ENCODE data around the gene B3GNT5.
A peak's percentile ranks its signal among the peaks of the same experiment; 100 is the strongest.

The B3GNT5 gene

GRCh38 chr3:183230826-183231225, 22.2 kb upstream of the B3GNT5 start:
- Histone ChIP-seq H3K27ac (ENCODE audit: low read depth, low read length) (no peak overlapping the region), H3K9me3 (ENCODE audit: control insufficient read depth, insufficient read depth, low read length) (no peaks in the 10 kb centered on the region), H3K27me3 (ENCODE audit: control insufficient read depth, insufficient read depth, low read length) (no peaks in the 10 kb centered on the region), H3K9ac (ENCODE audit: low read depth, low read length) (no peak overlapping the region), H3K4me3 (ENCODE audit: low read depth, low read length) (no peak overlapping the region), H3K36me3 (ENCODE audit: control insufficient read depth, insufficient read depth, low read length) (no peaks in the 10 kb centered on the region), H3K4me1 (ENCODE audit: control insufficient read depth, insufficient read depth, low read length) (no peaks in the 10 kb centered on the region)

GRCh38 chr3:183233966-183234365, 19.1 kb upstream of the B3GNT5 start:
- H3K27me3 ChIP-seq (ENCODE audit: control insufficient read depth, insufficient read depth, low read length) = no peaks in the 10 kb centered on the region
- H3K4me1 ChIP-seq (ENCODE audit: control insufficient read depth, insufficient read depth, low read length) = no peaks in the 10 kb centered on the region
- H3K36me3 ChIP-seq (ENCODE audit: control insufficient read depth, insufficient read depth, low read length) = no peaks in the 10 kb centered on the region
- H3K27ac ChIP-seq (ENCODE audit: low read depth, low read length) = no peak overlapping the region
- no peak overlapping the region for H3K9ac ChIP-seq (ENCODE audit: low read depth, low read length)
- H3K9me3 ChIP-seq (ENCODE audit: control insufficient read depth, insufficient read depth, low read length) = no peaks in the 10 kb centered on the region
- H3K4me3 ChIP-seq (ENCODE audit: low read depth, low read length) = no peak overlapping the region

- Histone ChIP-seq H3K9me3 (ENCODE audit: control insufficient read depth, insufficient read depth, low read length) (peaks cover 12% of the 10 kb centered on the region), H3K27ac (ENCODE audit: low read depth, low read length) (no peak overlapping the region), H3K36me3 (ENCODE audit: control insufficient read depth, insufficient read depth, low read length) (no peaks in the 10 kb centered on the region), H3K4me1 (ENCODE audit: control insufficient read depth, insufficient read depth, low read length) (no peaks in the 10 kb centered on the region), H3K9ac (ENCODE audit: low read depth, low read length) (no peak overlapping the region), H3K27me3 (ENCODE audit: control insufficient read depth, insufficient read depth, low read length) (no peaks in the 10 kb centered on the region), H3K4me3 (ENCODE audit: low read depth, low read length) (no peak overlapping the region)
Observed at GRCh38 chr3:183239046-183239445, 14.0 kb upstream of the B3GNT5 start.

- peaks cover 12% of the 10 kb centered on the region for H3K9me3 ChIP-seq (ENCODE audit: control insufficient read depth, insufficient read depth, low read length)
- H3K4me1 ChIP-seq (ENCODE audit: control insufficient read depth, insufficient read depth, low read length) = peaks cover 7% of the 10 kb centered on the region; the same call in 1 of the 2 replicates
- no peak overlapping the region for H3K27ac ChIP-seq (ENCODE audit: low read depth, low read length)
- H3K4me3 ChIP-seq (ENCODE audit: low read depth, low read length) = no peak overlapping the region
- H3K36me3 ChIP-seq (ENCODE audit: control insufficient read depth, insufficient read depth, low read length) = no peaks in the 10 kb centered on the region
- H3K27me3 ChIP-seq (ENCODE audit: control insufficient read depth, insufficient read depth, low read length) = no peaks in the 10 kb centered on the region
- no peak overlapping the region for H3K9ac ChIP-seq (ENCODE audit: low read depth, low read length)
Observed at GRCh38 chr3:183242431-183242830, 10.6 kb upstream of the B3GNT5 start.

- no peaks in the 10 kb centered on the region for H3K36me3 ChIP-seq (ENCODE audit: control insufficient read depth, insufficient read depth, low read length)
- H3K4me1 ChIP-seq (ENCODE audit: control insufficient read depth, insufficient read depth, low read length) = peaks cover 15% of the 10 kb centered on the region
- H3K27ac ChIP-seq (ENCODE audit: low read depth, low read length) = no peak overlapping the region
Observed at GRCh38 chr3:183244219-183244618, 8.8 kb upstream of the B3GNT5 start.

GRCh38 chr3:183244981-183245476, 8.0 kb upstream of the B3GNT5 start:
- no peak overlapping the region for H3K4me3 ChIP-seq (ENCODE audit: low read depth, low read length)
- H3K9ac ChIP-seq (ENCODE audit: low read depth, low read length) = no peak overlapping the region
- peaks cover 19% of the 10 kb centered on the region for H3K4me1 ChIP-seq (ENCODE audit: control insufficient read depth, insufficient read depth, low read length)
- no peaks in the 10 kb centered on the region for H3K36me3 ChIP-seq (ENCODE audit: control insufficient read depth, insufficient read depth, low read length)
- H3K27me3 ChIP-seq (ENCODE audit: control insufficient read depth, insufficient read depth, low read length) = no peaks in the 10 kb centered on the region
- peaks cover 12% of the 10 kb centered on the region for H3K9me3 ChIP-seq (ENCODE audit: control insufficient read depth, insufficient read depth, low read length)
- no peak overlapping the region for H3K27ac ChIP-seq (ENCODE audit: low read depth, low read length)

More at GRCh38 chr3:183244219-183244618, 8.8 kb upstream of the B3GNT5 start:
- H3K4me3 ChIP-seq (ENCODE audit: low read depth, low read length) = no peak overlapping the region
- H3K9me3 ChIP-seq (ENCODE audit: control insufficient read depth, insufficient read depth, low read length) = peaks cover 12% of the 10 kb centered on the region
- no peaks in the 10 kb centered on the region for H3K27me3 ChIP-seq (ENCODE audit: control insufficient read depth, insufficient read depth, low read length)
- no peak overlapping the region for H3K9ac ChIP-seq (ENCODE audit: low read depth, low read length)

- no peak overlapping the region for H3K4me3 ChIP-seq (ENCODE audit: low read depth, low read length)
Observed at GRCh38 chr3:183247011-183247589, 6.0 kb upstream of the B3GNT5 start.

GRCh38 chr3:183249006-183249718, 3.9 kb upstream of the B3GNT5 start:
- peaks cover 21% of the 10 kb centered on the region for H3K4me1 ChIP-seq (ENCODE audit: control insufficient read depth, insufficient read depth, low read length)
- no peak overlapping the region for H3K9ac ChIP-seq (ENCODE audit: low read depth, low read length)
- no peak overlapping the region for H3K4me3 ChIP-seq (ENCODE audit: low read depth, low read length)
- H3K27me3 ChIP-seq (ENCODE audit: control insufficient read depth, insufficient read depth, low read length) = peaks cover 26% of the 10 kb centered on the region
- no peaks in the 10 kb centered on the region for H3K9me3 ChIP-seq (ENCODE audit: control insufficient read depth, insufficient read depth, low read length)
- no peaks in the 10 kb centered on the region for H3K36me3 ChIP-seq (ENCODE audit: control insufficient read depth, insufficient read depth, low read length)
- no peak overlapping the region for H3K27ac ChIP-seq (ENCODE audit: low read depth, low read length)

More at GRCh38 chr3:183247011-183247589, 6.0 kb upstream of the B3GNT5 start:
- Histone ChIP-seq H3K9me3 (ENCODE audit: control insufficient read depth, insufficient read depth, low read length) (peaks cover 8% of the 10 kb centered on the region), H3K27me3 (ENCODE audit: control insufficient read depth, insufficient read depth, low read length) (peaks cover 9% of the 10 kb centered on the region), H3K27ac (ENCODE audit: low read depth, low read length) (no peak overlapping the region), H3K4me1 (ENCODE audit: control insufficient read depth, insufficient read depth, low read length) (peaks cover 19% of the 10 kb centered on the region), H3K9ac (ENCODE audit: low read depth, low read length) (no peak overlapping the region), H3K36me3 (ENCODE audit: control insufficient read depth, insufficient read depth, low read length) (no peaks in the 10 kb centered on the region)

- no peak overlapping the region for H3K27ac ChIP-seq (ENCODE audit: low read depth, low read length)
- H3K36me3 ChIP-seq (ENCODE audit: control insufficient read depth, insufficient read depth, low read length) = no peaks in the 10 kb centered on the region
- H3K27me3 ChIP-seq (ENCODE audit: control insufficient read depth, insufficient read depth, low read length) = peaks cover 38% of the 10 kb centered on the region
- H3K4me3 ChIP-seq (ENCODE audit: low read depth, low read length) = peak overlapping the region; percentile 84
- peaks cover 27% of the 10 kb centered on the region for H3K4me1 ChIP-seq (ENCODE audit: control insufficient read depth, insufficient read depth, low read length)
- H3K9me3 ChIP-seq (ENCODE audit: control insufficient read depth, insufficient read depth, low read length) = no peaks in the 10 kb centered on the region
- H3K9ac ChIP-seq (ENCODE audit: low read depth, low read length) = no peak overlapping the region
Observed at GRCh38 chr3:183252118-183252782, 803 bp upstream of the B3GNT5 start.

- H3K27me3 ChIP-seq (ENCODE audit: control insufficient read depth, insufficient read depth, low read length) = peaks cover 38% of the 10 kb centered on the region
- H3K9me3 ChIP-seq (ENCODE audit: control insufficient read depth, insufficient read depth, low read length) = no peaks in the 10 kb centered on the region
- H3K4me3 ChIP-seq (ENCODE audit: low read depth, low read length) = peak overlapping the region; percentile 84
- peak overlapping the region; percentile 77 for H3K9ac ChIP-seq (ENCODE audit: low read depth, low read length)
- H3K36me3 ChIP-seq (ENCODE audit: control insufficient read depth, insufficient read depth, low read length) = no peaks in the 10 kb centered on the region
- peaks cover 22% of the 10 kb centered on the region for H3K4me1 ChIP-seq (ENCODE audit: control insufficient read depth, insufficient read depth, low read length)
- peak overlapping the region; percentile 59 for H3K27ac ChIP-seq (ENCODE audit: low read depth, low read length)
Observed at GRCh38 chr3:183253528-183254486, 754 bp downstream of the B3GNT5 start.
